Omental fat pad (tissue), 4 donors: ENCODE data around the gene TTLL9. TPM values are rescaled to one million over a fixed set of nuclear protein-coding genes. Genes with fewer than 3 reads are reported as not detected.

Experiments
- ATAC-seq: fragments of 150-250 bp; one replicate; pipeline ENCODE4 v1.9.1; 2016; ENCODE audit warnings: mild to moderate bottlenecking, moderate library complexity; ENCODE audit not compliant: low FRiP score
- DNase-seq: peaks from one replicate; pipeline ENCODE4 v3.0.0-alpha.2; 2019; ENCODE audit warnings: low spot score
- total RNA-seq, 4 donors: library from RNA; depleted of rRNA; stranded (reverse); fragments of >200 nt; gene quantifications; one replicate each; pipeline ENCODE4 v1.1.0, GENCODE V29; 2016
- TF ChIP-seq, protein P1 (sequence below), 3 donors: fragments of 450-650 bp; IDR thresholded peaks; one replicate each; pipeline ENCODE4 v1.5.1; 2016 to 2017; ENCODE audit warnings: antibody characterized with exemption in 3 of 3, mild to moderate bottlenecking in 3 of 3, moderate library complexity in 2 of 3

TTLL9 gene
- total RNA-seq, 4 donors from 2014 or later, result 0.24 to 1.4 (median 0.28) TPM

DNA sequence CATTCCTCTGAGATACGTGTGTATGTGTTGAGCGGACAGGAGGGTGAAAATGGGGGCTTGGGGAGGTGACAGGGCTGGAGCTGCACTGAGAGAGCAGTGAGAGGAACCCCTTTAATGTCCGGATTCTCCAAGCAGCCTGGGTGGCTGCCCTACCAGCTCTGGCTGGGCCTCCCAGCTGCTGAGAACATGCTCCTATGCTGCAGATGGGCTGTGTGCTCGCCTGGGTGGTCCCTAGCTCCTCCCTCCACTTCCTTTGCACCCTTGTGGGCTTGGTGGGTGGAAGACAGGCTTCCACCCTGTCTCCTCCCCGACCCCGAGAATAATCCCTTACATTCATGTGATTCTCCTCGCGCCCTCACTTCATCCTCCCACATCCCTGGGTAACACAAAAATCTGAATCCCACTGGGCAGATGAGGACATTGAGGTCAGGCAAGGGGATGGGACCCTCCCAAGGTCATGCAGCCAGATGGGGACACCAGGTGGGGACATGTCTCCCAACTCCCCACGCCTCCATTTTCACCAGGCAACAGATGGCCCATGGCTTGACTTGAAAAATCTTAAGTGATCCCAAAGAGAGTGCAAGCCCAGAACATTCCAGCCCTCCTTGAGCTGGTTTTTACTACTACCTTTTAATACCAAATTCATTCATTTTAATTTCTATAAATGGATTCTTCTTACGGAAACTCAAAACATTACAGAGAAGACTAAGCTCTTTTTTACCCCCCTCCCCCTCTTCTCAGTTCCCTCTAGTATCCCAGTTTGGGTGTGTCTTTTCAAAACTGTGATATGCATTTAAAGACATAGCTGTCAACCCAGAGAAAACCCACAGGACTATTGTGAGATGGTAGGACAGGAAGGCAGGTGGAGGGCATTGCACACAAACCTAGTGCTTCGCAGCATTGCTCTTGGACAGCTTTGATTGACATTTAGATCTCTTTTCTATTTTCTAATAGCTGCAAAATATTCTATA, 86.4 kb downstream of the TTLL9 start:
- TF ChIP-seq, protein P1, sequence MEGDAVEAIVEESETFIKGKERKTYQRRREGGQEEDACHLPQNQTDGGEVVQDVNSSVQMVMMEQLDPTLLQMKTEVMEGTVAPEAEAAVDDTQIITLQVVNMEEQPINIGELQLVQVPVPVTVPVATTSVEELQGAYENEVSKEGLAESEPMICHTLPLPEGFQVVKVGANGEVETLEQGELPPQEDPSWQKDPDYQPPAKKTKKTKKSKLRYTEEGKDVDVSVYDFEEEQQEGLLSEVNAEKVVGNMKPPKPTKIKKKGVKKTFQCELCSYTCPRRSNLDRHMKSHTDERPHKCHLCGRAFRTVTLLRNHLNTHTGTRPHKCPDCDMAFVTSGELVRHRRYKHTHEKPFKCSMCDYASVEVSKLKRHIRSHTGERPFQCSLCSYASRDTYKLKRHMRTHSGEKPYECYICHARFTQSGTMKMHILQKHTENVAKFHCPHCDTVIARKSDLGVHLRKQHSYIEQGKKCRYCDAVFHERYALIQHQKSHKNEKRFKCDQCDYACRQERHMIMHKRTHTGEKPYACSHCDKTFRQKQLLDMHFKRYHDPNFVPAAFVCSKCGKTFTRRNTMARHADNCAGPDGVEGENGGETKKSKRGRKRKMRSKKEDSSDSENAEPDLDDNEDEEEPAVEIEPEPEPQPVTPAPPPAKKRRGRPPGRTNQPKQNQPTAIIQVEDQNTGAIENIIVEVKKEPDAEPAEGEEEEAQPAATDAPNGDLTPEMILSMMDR (IDR thresholded peaks at IDR 0.05), result no peak
- ATAC-seq (no peak), DNase-seq (no peak)

DNA sequence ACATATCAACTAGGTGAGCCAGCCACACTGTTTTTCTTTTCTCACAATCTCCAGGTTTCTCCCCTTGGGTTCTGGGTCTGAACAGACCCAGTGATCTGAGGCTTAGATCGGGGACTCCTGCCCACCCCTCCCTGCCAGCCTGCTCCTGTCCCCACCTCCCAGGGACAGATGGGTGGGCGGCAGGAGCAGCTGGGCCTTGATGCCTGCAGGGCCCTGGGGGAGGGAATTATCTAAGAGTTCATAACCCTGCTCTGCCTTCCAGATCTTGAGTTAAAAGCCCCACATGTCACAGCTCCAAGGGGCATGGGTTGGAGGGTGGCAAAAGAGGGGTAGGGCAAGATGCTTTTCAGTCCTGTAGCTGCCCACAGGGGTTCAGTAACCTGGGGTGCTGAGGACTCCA, 92.3 kb downstream of the TTLL9 start:
- DNase-seq, result no peak
- no peak for ATAC-seq
- TF ChIP-seq, protein P1 (IDR thresholded peaks at IDR 0.05), result no peak

DNA sequence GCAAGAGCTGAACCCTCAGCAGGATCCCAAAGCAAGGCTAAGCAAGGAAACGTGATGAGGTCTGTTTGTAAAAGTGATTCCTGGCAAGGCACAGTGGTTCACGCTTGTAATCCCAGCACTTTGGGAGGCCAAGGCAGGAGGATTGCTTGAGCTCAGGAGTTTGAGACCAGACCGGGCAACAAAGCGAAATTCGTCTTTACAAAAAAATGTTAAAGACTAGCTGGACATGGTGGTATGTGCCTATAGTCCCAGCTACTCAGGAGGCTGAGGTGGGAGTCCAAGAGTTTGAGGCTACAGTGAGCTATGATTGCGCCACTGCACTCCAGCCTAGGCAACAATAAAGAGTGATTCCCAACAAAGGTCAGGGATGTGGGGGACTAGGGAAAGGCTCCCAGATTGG, 93.5 kb downstream of the TTLL9 start:
- ATAC-seq, result no peak
- no peak for DNase-seq
- TF ChIP-seq, protein P1 (IDR thresholded peaks at IDR 0.05), result no peak

DNA sequence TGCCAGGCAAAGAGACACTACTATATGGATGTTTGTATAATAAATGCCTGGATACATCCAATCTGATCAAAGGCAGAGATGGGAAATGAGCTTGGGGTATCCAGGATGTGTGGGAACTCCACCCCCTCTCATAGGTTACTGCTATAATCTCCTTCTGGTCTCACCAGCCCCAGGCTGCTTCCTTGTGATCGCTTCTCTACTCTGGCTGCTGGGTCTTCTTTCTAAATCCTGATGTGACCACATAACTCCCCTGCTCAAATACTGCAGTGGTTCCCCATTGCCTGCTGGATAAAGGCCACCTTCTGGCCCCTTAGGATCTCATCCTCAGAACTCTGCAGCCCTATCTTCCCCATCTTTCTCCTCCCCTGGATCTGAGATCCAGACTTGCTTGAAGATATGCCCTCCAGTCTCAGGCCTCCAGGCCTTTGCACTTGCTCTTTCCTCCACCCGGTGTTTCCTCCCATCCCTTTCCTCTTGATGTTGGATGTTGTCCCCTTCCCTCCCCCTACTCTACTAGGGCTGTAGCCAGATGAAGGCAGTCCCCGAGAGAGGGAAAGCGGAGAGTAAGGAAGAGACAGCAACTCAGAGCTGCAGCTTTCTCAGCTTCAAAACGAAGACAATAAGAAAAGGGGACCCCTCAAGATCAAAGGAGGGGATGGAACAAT, 96.7 kb downstream of the TTLL9 start:
- TF ChIP-seq, protein P1 (IDR thresholded peaks at IDR 0.05), result no peak
- ATAC-seq (no peak), DNase-seq (no peak)

DNA sequence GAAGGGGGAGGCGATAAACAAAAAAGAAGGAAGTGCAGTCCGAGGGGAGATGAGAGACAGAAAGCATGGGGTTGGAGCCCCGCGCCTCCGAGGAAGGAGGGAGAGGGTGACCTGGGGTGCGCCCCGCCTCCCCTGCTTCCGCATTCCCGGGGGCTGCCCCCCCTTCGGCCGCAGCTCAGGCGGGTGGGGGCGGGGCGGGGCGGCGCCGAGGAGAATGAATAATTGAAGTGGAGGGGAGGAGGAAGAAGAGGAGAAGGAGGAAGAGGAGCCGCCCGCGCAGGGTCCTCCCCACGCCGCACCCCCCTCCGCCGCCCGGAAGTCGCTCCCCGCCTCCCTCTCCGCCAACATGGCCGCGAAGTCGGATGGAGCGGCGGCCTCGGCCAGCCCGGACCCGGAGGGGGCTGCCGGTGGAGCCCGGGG, 97.4 kb downstream of the TTLL9 start, which contains the start of gene XKR7:
TSS of gene XKR7 (plus strand) at position 322 of the 420 bp plus-strand sequence. CDS start at position 347, 25 bp downstream.
- ATAC-seq, result no peak
- TF ChIP-seq, protein P1 (IDR thresholded peaks at IDR 0.05), result no peak
- DNase-seq, result no peak

DNA sequence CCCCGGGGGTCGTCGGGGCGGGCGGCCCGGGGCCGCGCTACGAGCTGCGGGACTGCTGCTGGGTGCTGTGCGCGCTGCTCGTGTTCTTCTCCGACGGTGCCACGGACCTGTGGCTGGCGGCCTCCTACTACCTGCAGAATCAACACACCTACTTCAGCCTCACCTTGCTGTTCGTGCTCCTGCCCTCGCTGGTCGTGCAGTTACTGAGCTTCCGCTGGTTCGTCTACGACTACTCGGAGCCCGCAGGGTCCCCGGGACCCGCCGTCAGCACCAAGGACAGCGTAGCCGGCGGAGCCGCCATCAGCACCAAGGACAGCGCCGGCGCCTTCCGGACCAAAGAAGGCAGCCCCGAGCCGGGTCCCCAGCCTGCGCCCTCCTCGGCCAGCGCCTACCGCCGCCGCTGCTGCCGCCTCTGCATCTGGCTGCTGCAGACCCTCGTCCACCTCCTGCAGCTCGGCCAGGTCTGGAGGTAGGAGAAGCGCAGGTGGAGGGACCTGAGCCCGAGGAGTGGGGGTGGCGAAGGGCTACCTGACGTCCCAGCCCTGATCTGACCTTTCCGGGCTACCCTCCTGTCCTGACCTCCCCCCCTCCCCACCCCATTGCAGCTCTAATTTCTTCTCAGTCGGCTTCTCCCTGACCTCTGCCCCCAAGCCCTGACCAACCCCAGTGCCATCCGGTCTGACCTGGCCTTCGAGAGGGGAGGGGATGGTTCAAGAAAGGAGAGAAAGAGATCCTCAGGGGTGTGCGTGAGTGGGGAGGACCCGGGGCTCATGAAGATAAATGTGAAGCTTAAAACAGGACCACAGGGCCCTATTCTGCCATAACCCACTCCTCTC, 98.1 kb downstream of the TTLL9 start:
- ATAC-seq, result peak; percentile 55
- peak; percentile 35 for DNase-seq
- TF ChIP-seq, protein P1 (IDR thresholded peaks at IDR 0.05), result no peak
